Kidney epithelial cell (primary cell): ENCODE measurements around the gene OSTF1. TPM values are rescaled to one million over a fixed set of nuclear protein-coding genes. Genes with fewer than 3 reads are reported as not detected.

Experiments
- DNase-seq: peaks from one replicate; pipeline ENCODE4 v3.0.0-alpha.2; 2010; ENCODE audit warnings: low read depth
- H3K27me3 ChIP-seq: 2 replicates; pipeline ENCODE4 v1.6.0; 2011; ENCODE audit warnings: low read length; ENCODE audit not compliant: control insufficient read depth, insufficient read depth
- H3K36me3 ChIP-seq: 2 replicates; pipeline ENCODE4 v1.5.1; 2011; ENCODE audit warnings: low read length; ENCODE audit not compliant: control insufficient read depth, insufficient read depth
- H3K4me3 ChIP-seq: 2 replicates; pipeline ENCODE4 v1.5.1; 2011; ENCODE audit warnings: low read depth, mild to moderate bottlenecking, control low read depth, low read length
- CTCF ChIP-seq: IDR thresholded peaks from 2 replicates; pipeline ENCODE4 v1.5.1; 2011; ENCODE audit warnings: mild to moderate bottlenecking, moderate library complexity, low read length, control low read depth, inconsistent platforms; ENCODE audit not compliant: insufficient read depth, poor library complexity, severe bottlenecking
- total RNA-seq: library from RNA; depleted of rRNA; stranded (reverse); fragments of >200 nt; gene quantifications from 2 replicates; pipeline ENCODE4 v1.2.3, GENCODE V29; 2015

OSTF1 gene
- total RNA-seq, 1 donor from 2014 or later: 12.3 TPM

DNA sequence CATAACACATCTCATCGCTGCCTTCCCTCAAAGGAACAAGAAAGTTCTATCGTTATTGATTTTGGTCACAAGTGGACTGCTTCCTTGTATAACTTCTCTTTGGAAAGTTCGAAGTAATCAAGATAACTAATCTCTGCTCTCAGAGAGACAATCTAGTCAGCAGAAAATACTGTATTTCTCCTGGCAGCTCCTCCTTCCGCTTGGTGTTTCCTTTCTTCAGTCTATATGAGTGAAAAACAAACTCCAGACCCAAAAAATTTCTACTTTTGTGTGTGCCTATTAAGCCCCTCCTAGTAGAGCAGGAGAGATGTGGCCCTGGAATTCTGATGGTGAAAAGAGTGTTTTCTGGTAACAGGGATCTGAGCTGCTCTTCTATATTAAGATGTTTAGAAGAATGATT, 24.5 kb downstream of the OSTF1 start:
- H3K36me3 ChIP-seq: no peaks in the 10 kb centered on the region
- H3K27me3 ChIP-seq: no peaks in the 10 kb centered on the region
- no peak for TF ChIP-seq CTCF
- H3K4me3 ChIP-seq: no peak overlapping the region
- DNase-seq: no peak

GRCh38 chr9:75116306-75116705, 28.0 kb downstream of the OSTF1 start:
- no peaks in the 10 kb centered on the region for H3K27me3 ChIP-seq
- no peak for TF ChIP-seq CTCF
- no peak for DNase-seq
- no peaks in the 10 kb centered on the region for H3K36me3 ChIP-seq
- no peak overlapping the region for H3K4me3 ChIP-seq

DNA sequence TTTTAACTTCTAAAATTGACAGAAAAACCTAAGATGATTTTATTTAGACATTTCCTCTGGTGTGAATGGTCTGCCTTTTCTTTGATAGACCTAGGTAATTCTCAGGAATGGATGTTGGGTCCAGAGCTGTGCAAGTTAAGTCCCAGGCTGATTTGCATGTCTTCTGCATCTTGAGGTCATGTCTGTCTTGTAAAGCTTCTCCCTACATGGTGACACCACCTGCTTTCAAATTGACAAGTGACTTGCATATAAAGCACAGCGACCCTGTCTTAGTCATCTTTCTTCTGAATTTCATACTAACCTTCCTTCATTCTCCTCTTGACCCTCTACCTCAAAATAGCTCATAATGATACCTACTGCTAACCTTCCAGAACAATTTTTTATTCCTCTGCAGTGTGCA, 29.2 kb downstream of the OSTF1 start:
- H3K27me3 ChIP-seq: no peaks in the 10 kb centered on the region
- no peak overlapping the region for H3K4me3 ChIP-seq
- no peaks in the 10 kb centered on the region for H3K36me3 ChIP-seq
- no peak for TF ChIP-seq CTCF
- DNase-seq: no peak

DNA sequence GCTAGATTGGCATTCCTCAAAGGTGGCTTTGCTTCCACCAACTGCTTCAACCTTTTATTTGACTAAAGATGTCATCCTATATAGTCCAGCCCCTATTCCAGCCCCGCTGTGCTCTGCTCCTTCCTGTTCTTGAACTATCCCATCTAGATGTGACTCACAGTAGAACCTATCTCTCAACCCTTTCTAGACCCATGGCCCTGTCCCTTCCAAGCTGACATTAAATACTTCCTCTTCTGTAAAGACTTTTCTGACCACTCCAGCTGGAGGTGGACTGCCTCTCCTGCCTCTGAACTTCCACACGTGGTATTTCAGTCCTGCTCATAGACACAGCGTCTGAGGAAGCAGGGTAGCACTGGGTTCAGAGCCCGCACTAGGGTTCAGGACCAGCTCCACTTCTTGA, 32.4 kb downstream of the OSTF1 start:
- no peak overlapping the region for H3K4me3 ChIP-seq
- no peak for TF ChIP-seq CTCF
- H3K36me3 ChIP-seq: no peaks in the 10 kb centered on the region
- no peaks in the 10 kb centered on the region for H3K27me3 ChIP-seq
- DNase-seq: no peak

DNA sequence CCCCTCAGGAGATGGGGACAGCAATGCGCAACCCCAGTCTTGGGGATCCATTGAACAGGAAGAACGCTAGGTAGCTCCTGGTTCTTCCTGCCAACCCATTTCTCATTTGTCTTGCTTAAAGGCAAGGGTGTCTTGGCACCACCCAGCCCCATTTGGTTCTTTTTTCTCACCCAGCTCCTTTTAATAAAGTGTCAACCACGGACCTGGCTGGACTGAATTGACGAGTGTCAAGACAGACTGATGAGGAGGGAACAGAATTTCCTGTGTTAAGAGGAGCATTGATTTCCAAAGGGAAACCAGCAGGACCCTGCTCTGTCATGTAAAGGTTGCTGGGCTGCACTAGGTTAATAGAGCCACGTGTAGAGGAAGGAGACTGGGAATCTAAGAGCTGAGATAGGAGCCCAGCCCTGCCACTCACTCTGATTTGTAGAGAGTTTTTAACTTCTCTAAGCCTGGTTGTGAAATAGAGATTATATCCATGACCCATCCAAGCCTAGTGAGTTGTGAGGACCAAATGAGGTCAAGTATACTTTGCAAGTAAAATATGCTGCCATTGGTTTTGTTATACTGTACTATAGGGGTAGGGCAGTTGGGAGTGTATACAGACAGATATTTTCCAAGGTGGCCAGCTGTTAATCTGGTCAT, 33.7 kb downstream of the OSTF1 start:
- TF ChIP-seq CTCF: no peak
- DNase-seq: no peak
- H3K36me3 ChIP-seq: no peaks in the 10 kb centered on the region
- H3K4me3 ChIP-seq: no peak overlapping the region
- no peaks in the 10 kb centered on the region for H3K27me3 ChIP-seq

DNA sequence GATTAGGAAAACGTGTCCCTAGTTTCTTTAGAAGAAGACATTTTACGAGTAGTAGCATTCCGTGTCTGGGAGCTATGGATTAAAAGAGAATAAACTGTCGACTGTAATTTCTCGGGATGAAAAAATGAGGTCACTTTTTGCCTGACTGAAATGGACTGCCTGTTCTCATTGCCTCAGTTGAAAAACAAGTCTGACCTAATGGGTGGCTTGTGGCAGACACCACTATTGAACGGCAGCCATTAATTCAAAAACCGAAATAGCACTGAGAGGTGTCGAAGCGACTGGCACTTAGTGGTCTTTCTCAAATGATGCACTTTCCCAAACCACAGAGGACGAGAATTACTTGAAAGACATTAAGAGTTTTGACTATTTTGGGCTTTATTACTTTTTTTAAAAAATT, 35.4 kb downstream of the OSTF1 start:
- H3K36me3 ChIP-seq: no peaks in the 10 kb centered on the region
- no peak for TF ChIP-seq CTCF
- H3K27me3 ChIP-seq: no peaks in the 10 kb centered on the region
- DNase-seq: no peak
- H3K4me3 ChIP-seq: no peak overlapping the region
